Kidney epithelial cell (primary cell): ENCODE data around the gene DISC1. TPM values are rescaled to one million over a fixed set of nuclear protein-coding genes. Genes with fewer than 3 reads are reported as not detected.
"Not testable (repeated sequence)": the region's sequence is repeated elsewhere in the genome, so short reads cannot be mapped to it uniquely, and the experiment has no call there.

Experiments
- DNase-seq: peaks from one replicate; pipeline ENCODE4 v3.0.0-alpha.2; 2010; ENCODE audit warnings: low read depth
- H3K27me3 ChIP-seq: 2 replicates; pipeline ENCODE4 v1.6.0; 2011; ENCODE audit warnings: low read length; ENCODE audit not compliant: control insufficient read depth, insufficient read depth
- H3K36me3 ChIP-seq: 2 replicates; pipeline ENCODE4 v1.5.1; 2011; ENCODE audit warnings: low read length; ENCODE audit not compliant: control insufficient read depth, insufficient read depth
- H3K4me3 ChIP-seq: 2 replicates; pipeline ENCODE4 v1.5.1; 2011; ENCODE audit warnings: low read depth, mild to moderate bottlenecking, control low read depth, low read length
- total RNA-seq: library from RNA; depleted of rRNA; stranded (reverse); fragments of >200 nt; gene quantifications from 2 replicates; pipeline ENCODE4 v1.2.3, GENCODE V29; 2015
- TF ChIP-seq, protein P1 (sequence below): IDR thresholded peaks from 2 replicates; pipeline ENCODE4 v1.5.1; 2011; ENCODE audit warnings: mild to moderate bottlenecking, moderate library complexity, low read length, control low read depth, inconsistent platforms; ENCODE audit not compliant: insufficient read depth, poor library complexity, severe bottlenecking

DISC1 gene
- total RNA-seq, 1 donor from 2014 or later, result 5.8 TPM

DNA sequence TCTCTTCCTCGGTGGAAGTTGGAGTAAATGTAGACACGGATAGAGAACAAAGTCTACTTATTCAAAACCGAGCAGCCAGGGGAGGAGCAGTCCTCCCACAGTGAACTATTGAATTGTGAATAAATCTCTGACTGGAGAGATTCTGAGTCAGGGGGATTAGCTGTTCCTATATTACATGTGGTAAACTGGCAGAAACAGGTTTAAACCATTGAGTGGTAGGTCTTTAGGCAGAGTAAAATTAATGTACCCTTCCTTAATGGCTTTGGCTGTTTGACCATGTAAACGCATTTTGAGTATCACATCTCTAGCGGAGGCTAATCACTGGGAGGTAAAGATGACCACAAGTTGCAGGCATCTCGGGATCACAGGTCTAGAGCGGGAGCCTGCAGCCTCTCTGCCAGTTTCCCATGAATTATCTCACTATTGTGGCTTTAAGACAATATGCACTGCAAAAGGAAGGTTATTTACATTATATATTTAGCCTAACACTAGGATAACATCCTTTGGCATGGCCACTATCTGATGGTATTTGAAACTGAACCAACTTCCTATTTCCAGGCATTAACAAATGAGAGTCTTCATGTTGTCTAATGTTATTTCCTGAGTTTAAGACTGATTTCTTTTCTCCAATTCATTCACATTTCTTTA is 7.9 kb upstream of the DISC1 start:
- H3K4me3 ChIP-seq, result no peak overlapping the region
- DNase-seq, result no peak
- H3K27me3 ChIP-seq, result no peaks in the 10 kb centered on the region
- TF ChIP-seq, protein P1, sequence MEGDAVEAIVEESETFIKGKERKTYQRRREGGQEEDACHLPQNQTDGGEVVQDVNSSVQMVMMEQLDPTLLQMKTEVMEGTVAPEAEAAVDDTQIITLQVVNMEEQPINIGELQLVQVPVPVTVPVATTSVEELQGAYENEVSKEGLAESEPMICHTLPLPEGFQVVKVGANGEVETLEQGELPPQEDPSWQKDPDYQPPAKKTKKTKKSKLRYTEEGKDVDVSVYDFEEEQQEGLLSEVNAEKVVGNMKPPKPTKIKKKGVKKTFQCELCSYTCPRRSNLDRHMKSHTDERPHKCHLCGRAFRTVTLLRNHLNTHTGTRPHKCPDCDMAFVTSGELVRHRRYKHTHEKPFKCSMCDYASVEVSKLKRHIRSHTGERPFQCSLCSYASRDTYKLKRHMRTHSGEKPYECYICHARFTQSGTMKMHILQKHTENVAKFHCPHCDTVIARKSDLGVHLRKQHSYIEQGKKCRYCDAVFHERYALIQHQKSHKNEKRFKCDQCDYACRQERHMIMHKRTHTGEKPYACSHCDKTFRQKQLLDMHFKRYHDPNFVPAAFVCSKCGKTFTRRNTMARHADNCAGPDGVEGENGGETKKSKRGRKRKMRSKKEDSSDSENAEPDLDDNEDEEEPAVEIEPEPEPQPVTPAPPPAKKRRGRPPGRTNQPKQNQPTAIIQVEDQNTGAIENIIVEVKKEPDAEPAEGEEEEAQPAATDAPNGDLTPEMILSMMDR, result no peak
- H3K36me3 ChIP-seq, result no peaks in the 10 kb centered on the region

DNA sequence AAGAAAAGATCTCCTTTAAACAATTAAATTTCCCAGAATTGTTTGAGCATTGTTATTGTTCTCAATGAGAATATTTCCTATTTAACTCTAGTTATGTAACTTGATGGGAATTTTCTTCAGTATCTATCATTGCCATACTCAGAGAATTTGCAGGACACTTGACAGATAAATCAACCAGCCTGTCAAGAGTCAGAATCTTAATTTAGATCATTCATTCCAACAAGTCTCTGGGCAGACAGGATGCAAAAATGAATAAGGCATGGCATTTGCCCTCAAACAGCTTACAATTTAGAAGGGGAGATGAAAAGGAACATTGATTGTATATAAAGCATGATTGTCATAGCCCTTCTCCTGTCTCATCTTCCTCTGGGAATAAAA is 7.3 kb upstream of the DISC1 start:
- no peak overlapping the region for H3K4me3 ChIP-seq

DNA sequence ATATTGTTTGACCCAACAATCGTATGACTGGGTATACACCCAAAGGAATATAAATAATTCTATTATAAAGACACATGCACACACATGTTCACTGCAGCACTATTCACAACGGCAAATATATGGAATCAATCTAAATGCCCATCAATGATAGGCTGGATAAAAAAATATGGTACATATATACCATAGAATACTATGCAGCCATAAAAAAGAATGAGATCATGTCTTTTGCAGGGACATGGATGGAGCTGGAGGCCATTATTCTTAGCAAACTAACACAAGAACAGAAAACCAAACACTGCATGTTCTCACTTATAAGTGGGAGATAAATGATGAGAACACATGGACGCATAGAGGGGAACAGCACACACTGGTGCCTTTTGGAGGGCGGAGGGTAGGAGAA is 1.5 kb upstream of the DISC1 start:
- not testable (repeated sequence) for H3K27me3 ChIP-seq, DNase-seq, H3K4me3 ChIP-seq, H3K36me3 ChIP-seq

More for the DNA sequence above, 7.3 kb upstream of the DISC1 start:
- H3K27me3 ChIP-seq, result no peaks in the 10 kb centered on the region
- TF ChIP-seq, protein P1, result no peak
- no peaks in the 10 kb centered on the region for H3K36me3 ChIP-seq
- no peak for DNase-seq

DNA sequence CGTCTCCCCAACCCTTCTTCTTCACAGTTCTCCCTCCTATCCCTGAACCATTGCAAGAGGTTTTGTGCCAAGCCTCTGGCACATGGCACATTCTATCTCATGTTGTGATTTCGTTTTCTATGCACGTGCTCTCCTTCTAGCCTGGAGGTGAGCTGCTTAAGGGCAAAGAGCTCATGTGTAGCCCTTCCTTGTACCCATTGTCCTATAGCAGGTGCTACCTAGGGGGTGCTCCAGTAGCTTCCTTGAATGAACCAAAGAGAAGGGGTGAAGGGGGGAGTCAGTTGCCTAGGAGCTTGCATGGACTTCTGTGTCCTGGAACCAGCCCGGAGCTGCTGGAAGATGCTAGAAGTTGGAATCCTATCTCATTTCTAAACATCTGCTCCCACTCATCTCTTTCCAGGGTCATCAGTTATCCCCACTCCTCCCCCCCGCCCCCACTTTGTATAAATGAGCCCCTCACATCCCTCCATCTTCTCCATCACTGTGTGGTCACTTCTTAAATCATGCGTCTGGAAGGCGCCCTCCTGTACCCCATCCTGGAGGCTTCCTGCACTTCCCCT is 535 bp upstream of the DISC1 start:
- no peak for DNase-seq
- Histone ChIP-seq H3K36me3 (no peaks in the 10 kb centered on the region), H3K27me3 (no peaks in the 10 kb centered on the region), H3K4me3 (peak overlapping the region; percentile 67)
- TF ChIP-seq, protein P1, result no peak

DNA sequence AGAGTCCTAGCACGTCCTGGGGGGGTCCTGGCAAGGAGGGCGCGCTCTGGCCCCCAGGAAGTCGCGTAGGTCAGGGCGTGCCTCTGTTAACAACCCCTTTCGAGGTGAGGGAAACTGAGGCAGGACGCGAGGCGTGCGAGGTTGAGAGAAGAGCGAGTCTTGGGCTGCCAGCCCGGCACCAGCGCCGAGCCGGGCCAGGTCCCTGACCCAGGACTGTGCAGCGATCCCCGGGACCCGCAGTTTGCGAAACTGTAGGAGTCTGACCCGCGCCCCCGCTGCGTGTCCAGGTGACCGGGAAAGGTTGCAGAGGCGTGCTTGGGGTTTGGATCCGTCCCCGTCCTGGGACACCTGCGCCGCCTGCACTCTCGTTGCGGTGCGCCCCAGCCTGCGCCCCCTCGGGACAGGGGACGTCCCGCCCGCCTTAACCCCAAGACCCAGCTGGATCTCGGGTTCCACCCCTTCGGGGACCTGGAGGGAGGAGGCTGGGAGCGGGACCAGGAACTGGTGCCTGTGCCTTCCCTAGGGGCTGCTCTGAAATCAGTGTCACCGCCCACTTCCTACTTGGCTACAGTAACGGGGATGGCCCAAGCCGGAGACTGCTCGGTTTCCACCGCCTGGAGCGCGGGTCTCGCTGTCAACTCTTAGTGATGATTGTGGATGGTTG is 493 bp downstream of the DISC1 start:
- no peak for DNase-seq
- Histone ChIP-seq H3K27me3 (no peaks in the 10 kb centered on the region), H3K36me3 (no peaks in the 10 kb centered on the region), H3K4me3 (peak overlapping the region; percentile 67)
- TF ChIP-seq, protein P1, result no peak

DNA sequence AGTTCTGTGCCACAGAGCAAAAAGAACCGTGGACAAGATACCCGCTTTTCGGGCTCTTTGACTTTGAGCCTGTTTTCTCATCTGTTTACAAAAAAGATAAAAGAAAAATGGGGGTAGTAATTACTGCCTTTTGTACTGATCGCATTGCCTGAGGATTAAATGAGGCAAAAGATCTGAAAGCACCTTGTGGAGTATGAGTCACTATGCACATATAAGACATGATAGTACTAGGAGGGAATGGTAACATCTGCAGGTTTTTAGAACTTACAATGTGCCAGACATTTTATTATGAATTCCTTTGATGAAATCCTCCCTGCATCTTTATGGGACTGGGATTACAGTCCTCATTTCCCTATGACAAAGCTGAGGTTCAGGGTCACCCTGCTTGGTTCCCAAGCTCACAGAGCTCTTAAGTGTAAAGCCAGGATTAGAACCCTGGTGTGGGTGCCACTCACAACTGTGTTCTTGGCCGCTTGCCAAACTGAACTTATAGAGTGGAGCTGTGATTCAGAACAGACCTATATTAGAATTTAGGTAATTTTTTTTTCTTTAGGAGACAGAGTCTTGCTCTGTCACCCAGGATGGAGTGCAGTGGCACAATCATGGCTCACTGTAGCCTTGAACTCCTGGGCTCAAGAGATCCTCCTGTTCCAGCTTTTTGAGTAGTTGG is 1.8 kb downstream of the DISC1 start:
- DNase-seq, result no peak
- no peak overlapping the region for H3K4me3 ChIP-seq
- H3K27me3 ChIP-seq, result no peaks in the 10 kb centered on the region
- H3K36me3 ChIP-seq, result no peaks in the 10 kb centered on the region
- TF ChIP-seq, protein P1, result no peak
